HG02588 (cell line): ENCODE data around the gene TBC1D22A.

Experiments
- ATAC-seq: cut with Tn5 transposase; IDR thresholded peaks from one replicate; pipeline ENCODE4 v1.9.1; 2021; ENCODE audit warnings: mild to moderate bottlenecking, moderate library complexity; ENCODE audit not compliant: unreplicated experiment

TBC1D22A gene

GRCh38 chr22:47021371-47022074, 259.1 kb downstream of the TBC1D22A start:
- no peak for ATAC-seq

GRCh38 chr22:47022075-47022473, 259.6 kb downstream of the TBC1D22A start:
- no peak for ATAC-seq

GRCh38 chr22:47022475-47022874, 260.0 kb downstream of the TBC1D22A start:
- no peak for ATAC-seq

- no peak for ATAC-seq
Observed at GRCh38 chr22:47023871-47024270, 261.4 kb downstream of the TBC1D22A start.

GRCh38 chr22:47027766-47028165, 265.3 kb downstream of the TBC1D22A start:
- ATAC-seq, result no peak

- no peak for ATAC-seq
Observed at GRCh38 chr22:47029244-47030074, 267.0 kb downstream of the TBC1D22A start.

GRCh38 chr22:47030143-47030661, 267.8 kb downstream of the TBC1D22A start:
- no peak for ATAC-seq

GRCh38 chr22:47030881-47031627, 268.6 kb downstream of the TBC1D22A start:
- no peak for ATAC-seq

GRCh38 chr22:47031628-47031915, 269.1 kb downstream of the TBC1D22A start:
- ATAC-seq, result no peak

GRCh38 chr22:47032091-47032943, 269.9 kb downstream of the TBC1D22A start:
- ATAC-seq, result no peak

- ATAC-seq, result no peak
Observed at GRCh38 chr22:47032956-47033647, 270.7 kb downstream of the TBC1D22A start.

GRCh38 chr22:47033648-47034000, 271.2 kb downstream of the TBC1D22A start:
- ATAC-seq, result no peak

- no peak for ATAC-seq
Observed at GRCh38 chr22:47034076-47034808, 271.8 kb downstream of the TBC1D22A start.

- no peak for ATAC-seq
Observed at GRCh38 chr22:47034905-47035419, 272.5 kb downstream of the TBC1D22A start.

- ATAC-seq, result no peak
Observed at GRCh38 chr22:47035425-47035881, 273.0 kb downstream of the TBC1D22A start.

GRCh38 chr22:47036352-47036751, 273.9 kb downstream of the TBC1D22A start:
- no peak for ATAC-seq

GRCh38 chr22:47036936-47037485, 274.6 kb downstream of the TBC1D22A start:
- ATAC-seq, result no peak

GRCh38 chr22:47038206-47038835, 275.9 kb downstream of the TBC1D22A start:
- no peak for ATAC-seq
